ENCODE data around the gene TGFB2.

The TGFB2 gene

GRCh38 chr1:218408135-218408534 lies 63.0 kb downstream of the TGFB2 start:
- no peaks in the 10 kb centered on the region for H3K27me3 ChIP-seq (ENCODE audit: control insufficient read depth in 1 of 2, insufficient read depth in 2 of 2, low read length in 2 of 2)
- no peaks in the 10 kb centered on the region for H3K9me3 ChIP-seq (ENCODE audit: control insufficient read depth in 2 of 2, low read length in 2 of 2)

GRCh38 chr1:218408942-218409341 lies 63.8 kb downstream of the TGFB2 start:
- Histone ChIP-seq H3K9me3 (ENCODE audit: control insufficient read depth in 2 of 2, low read length in 2 of 2) (no peaks in the 10 kb centered on the region), H3K36me3 (ENCODE audit: control insufficient read depth in 2 of 2, insufficient read depth in 2 of 2, low read length in 2 of 2) (peaks cover 7 to 11% of the 10 kb centered on the region in 2 donors), H3K4me1 (ENCODE audit: control insufficient read depth, insufficient read depth, low read length) (peaks cover 3% of the 10 kb centered on the region), H3K27ac (ENCODE audit: low read length) (no peak overlapping the region), H3K4me3 (ENCODE audit: low read length in 2 of 2) (no peak overlapping the region), H3K27me3 (ENCODE audit: control insufficient read depth in 1 of 2, insufficient read depth in 2 of 2, low read length in 2 of 2) (no peaks in the 10 kb centered on the region), H3K9ac (ENCODE audit: low read length in 2 of 2) (no peak overlapping the region)

More at GRCh38 chr1:218408135-218408534, 63.0 kb downstream of the TGFB2 start:
- H3K27ac ChIP-seq (ENCODE audit: low read length): no peak overlapping the region
- H3K4me1 ChIP-seq (ENCODE audit: control insufficient read depth, insufficient read depth, low read length): peaks cover 5% of the 10 kb centered on the region
- H3K9ac ChIP-seq (ENCODE audit: low read length in 2 of 2): no peak overlapping the region
- H3K36me3 ChIP-seq (ENCODE audit: control insufficient read depth in 2 of 2, insufficient read depth in 2 of 2, low read length in 2 of 2): peaks cover 7 to 11% of the 10 kb centered on the region in 2 donors
- H3K4me3 ChIP-seq (ENCODE audit: low read length in 2 of 2): no peak overlapping the region

- Histone ChIP-seq H3K9ac (ENCODE audit: low read length in 2 of 2) (no peak overlapping the region), H3K4me1 (ENCODE audit: control insufficient read depth, insufficient read depth, low read length) (no peaks in the 10 kb centered on the region), H3K9me3 (ENCODE audit: control insufficient read depth in 2 of 2, low read length in 2 of 2) (no peaks in the 10 kb centered on the region), H3K36me3 (ENCODE audit: control insufficient read depth in 2 of 2, insufficient read depth in 2 of 2, low read length in 2 of 2) (peaks cover 7 to 11% of the 10 kb centered on the region in 2 donors), H3K27me3 (ENCODE audit: control insufficient read depth in 1 of 2, insufficient read depth in 2 of 2, low read length in 2 of 2) (no peaks in the 10 kb centered on the region), H3K27ac (ENCODE audit: low read length) (no peak overlapping the region), H3K4me3 (ENCODE audit: low read length in 2 of 2) (no peak overlapping the region)
Observed at GRCh38 chr1:218409946-218410510, 64.9 kb downstream of the TGFB2 start.

GRCh38 chr1:218411101-218411500 lies 66.0 kb downstream of the TGFB2 start:
- Histone ChIP-seq H3K4me1 (ENCODE audit: control insufficient read depth, insufficient read depth, low read length) (no peaks in the 10 kb centered on the region), H3K36me3 (ENCODE audit: control insufficient read depth in 2 of 2, insufficient read depth in 2 of 2, low read length in 2 of 2) (peaks cover 7 to 9% of the 10 kb centered on the region in 2 donors), H3K9ac (ENCODE audit: low read length in 2 of 2) (no peak overlapping the region), H3K27me3 (ENCODE audit: control insufficient read depth in 1 of 2, insufficient read depth in 2 of 2, low read length in 2 of 2) (no peaks in the 10 kb centered on the region), H3K9me3 (ENCODE audit: control insufficient read depth in 2 of 2, low read length in 2 of 2) (no peaks in the 10 kb centered on the region), H3K27ac (ENCODE audit: low read length) (no peak overlapping the region), H3K4me3 (ENCODE audit: low read length in 2 of 2) (no peak overlapping the region)

GRCh38 chr1:218412171-218412570 lies 67.0 kb downstream of the TGFB2 start:
- Histone ChIP-seq H3K27me3 (ENCODE audit: control insufficient read depth in 1 of 2, insufficient read depth in 2 of 2, low read length in 2 of 2) (no peaks in the 10 kb centered on the region), H3K4me3 (ENCODE audit: low read length in 2 of 2) (no peak overlapping the region), H3K4me1 (ENCODE audit: control insufficient read depth, insufficient read depth, low read length) (no peaks in the 10 kb centered on the region)

GRCh38 chr1:218413179-218413578 lies 68.0 kb downstream of the TGFB2 start:
- no peaks in the 10 kb centered on the region for H3K9me3 ChIP-seq (ENCODE audit: control insufficient read depth in 2 of 2, low read length in 2 of 2)
- no peaks in the 10 kb centered on the region for H3K4me1 ChIP-seq (ENCODE audit: control insufficient read depth, insufficient read depth, low read length)
- H3K27ac ChIP-seq (ENCODE audit: low read length): no peak overlapping the region

More at GRCh38 chr1:218412171-218412570, 67.0 kb downstream of the TGFB2 start:
- H3K27ac ChIP-seq (ENCODE audit: low read length): no peak overlapping the region
- H3K9ac ChIP-seq (ENCODE audit: low read length in 2 of 2): no peak overlapping the region
- H3K36me3 ChIP-seq (ENCODE audit: control insufficient read depth in 2 of 2, insufficient read depth in 2 of 2, low read length in 2 of 2): peaks cover 2 to 5% of the 10 kb centered on the region in 2 donors
- H3K9me3 ChIP-seq (ENCODE audit: control insufficient read depth in 2 of 2, low read length in 2 of 2): no peaks in the 10 kb centered on the region

GRCh38 chr1:218414060-218414728 lies 69.1 kb downstream of the TGFB2 start:
- H3K4me1 ChIP-seq (ENCODE audit: control insufficient read depth, insufficient read depth, low read length): no peaks in the 10 kb centered on the region
- no peaks in the 10 kb centered on the region for H3K27me3 ChIP-seq (ENCODE audit: control insufficient read depth in 1 of 2, insufficient read depth in 2 of 2, low read length in 2 of 2)
- H3K9ac ChIP-seq (ENCODE audit: low read length in 2 of 2): no peak overlapping the region
- H3K27ac ChIP-seq (ENCODE audit: low read length): no peak overlapping the region
- H3K9me3 ChIP-seq (ENCODE audit: control insufficient read depth in 2 of 2, low read length in 2 of 2): no peaks in the 10 kb centered on the region
- H3K4me3 ChIP-seq (ENCODE audit: low read length in 2 of 2): no peak overlapping the region
- peaks cover 2 to 5% of the 10 kb centered on the region in 2 donors for H3K36me3 ChIP-seq (ENCODE audit: control insufficient read depth in 2 of 2, insufficient read depth in 2 of 2, low read length in 2 of 2)

More at GRCh38 chr1:218413179-218413578, 68.0 kb downstream of the TGFB2 start:
- H3K27me3 ChIP-seq (ENCODE audit: control insufficient read depth in 1 of 2, insufficient read depth in 2 of 2, low read length in 2 of 2): no peaks in the 10 kb centered on the region
- no peak overlapping the region for H3K9ac ChIP-seq (ENCODE audit: low read length in 2 of 2)
- peaks cover 2 to 5% of the 10 kb centered on the region in 2 donors for H3K36me3 ChIP-seq (ENCODE audit: control insufficient read depth in 2 of 2, insufficient read depth in 2 of 2, low read length in 2 of 2)
- H3K4me3 ChIP-seq (ENCODE audit: low read length in 2 of 2): no peak overlapping the region

- no peaks in the 10 kb centered on the region for H3K4me1 ChIP-seq (ENCODE audit: control insufficient read depth, insufficient read depth, low read length)
- no peak overlapping the region for H3K4me3 ChIP-seq (ENCODE audit: low read length in 2 of 2)
- H3K9ac ChIP-seq (ENCODE audit: low read length in 2 of 2): no peak overlapping the region
- no peaks in the 10 kb centered on the region for H3K36me3 ChIP-seq (ENCODE audit: control insufficient read depth in 2 of 2, insufficient read depth in 2 of 2, low read length in 2 of 2)
- H3K27ac ChIP-seq (ENCODE audit: low read length): no peak overlapping the region
- no peaks in the 10 kb centered on the region for H3K9me3 ChIP-seq (ENCODE audit: control insufficient read depth in 2 of 2, low read length in 2 of 2)
- H3K27me3 ChIP-seq (ENCODE audit: control insufficient read depth in 1 of 2, insufficient read depth in 2 of 2, low read length in 2 of 2): no peaks in the 10 kb centered on the region
Observed at GRCh38 chr1:218415726-218416125, 70.6 kb downstream of the TGFB2 start.

- Histone ChIP-seq H3K36me3 (ENCODE audit: control insufficient read depth in 2 of 2, insufficient read depth in 2 of 2, low read length in 2 of 2) (peaks cover 0 to 2% of the 10 kb centered on the region in 2 donors), H3K27ac (ENCODE audit: low read length) (no peak overlapping the region), H3K4me1 (ENCODE audit: control insufficient read depth, insufficient read depth, low read length) (no peaks in the 10 kb centered on the region), H3K9ac (ENCODE audit: low read length in 2 of 2) (no peak overlapping the region), H3K27me3 (ENCODE audit: control insufficient read depth in 1 of 2, insufficient read depth in 2 of 2, low read length in 2 of 2) (no peaks in the 10 kb centered on the region), H3K4me3 (ENCODE audit: low read length in 2 of 2) (no peak overlapping the region), H3K9me3 (ENCODE audit: control insufficient read depth in 2 of 2, low read length in 2 of 2) (no peaks in the 10 kb centered on the region)
Observed at GRCh38 chr1:218421531-218421930, 76.4 kb downstream of the TGFB2 start.

- Histone ChIP-seq H3K27me3 (ENCODE audit: control insufficient read depth in 1 of 2, insufficient read depth in 2 of 2, low read length in 2 of 2) (no peaks in the 10 kb centered on the region), H3K27ac (ENCODE audit: low read length) (no peak overlapping the region), H3K9ac (ENCODE audit: low read length in 2 of 2) (no peak overlapping the region), H3K9me3 (ENCODE audit: control insufficient read depth in 2 of 2, low read length in 2 of 2) (no peaks in the 10 kb centered on the region), H3K36me3 (ENCODE audit: control insufficient read depth in 2 of 2, insufficient read depth in 2 of 2, low read length in 2 of 2) (peaks cover 0 to 2% of the 10 kb centered on the region in 2 donors), H3K4me3 (ENCODE audit: low read length in 2 of 2) (no peak overlapping the region), H3K4me1 (ENCODE audit: control insufficient read depth, insufficient read depth, low read length) (no peaks in the 10 kb centered on the region)
Observed at GRCh38 chr1:218424502-218424901, 79.4 kb downstream of the TGFB2 start.
